GM12891 (cell line): Measurements from ENCODE around the gene SLC15A3.

Source experiments
- DNase-seq: peaks from one replicate; pipeline ENCODE4 v3.0.0; 2011; ENCODE audit warnings: low spot score; ENCODE audit not compliant: insufficient read length
- FAIRE-seq: peaks from 2 replicates; lab custom pipeline; 2011; peaks lifted over from hg19 to GRCh38; lab: Jason Lieb, UNC
- PAX5 ChIP-seq: IDR thresholded peaks from 2 replicates; pipeline ENCODE4 v1.6.1; 2011; ENCODE audit warnings: low read length, moderate library complexity, mild to moderate bottlenecking; ENCODE audit not compliant: insufficient read depth, severe bottlenecking
- POLR2A ChIP-seq: IDR thresholded peaks from 2 replicates; pipeline ENCODE4 v1.6.1; 2011; ENCODE audit warnings: low read depth, low read length, control low read depth
- POLR2AphosphoS5 ChIP-seq: IDR thresholded peaks from 2 replicates; pipeline ENCODE4 v1.6.1; 2011; ENCODE audit warnings: low read depth, low read length, control low read depth
- POU2F2 ChIP-seq: IDR thresholded peaks from 2 replicates; pipeline ENCODE4 v1.6.1; 2011; ENCODE audit warnings: low read depth, mild to moderate bottlenecking, control low read depth, low read length, moderate library complexity
- SPI1 ChIP-seq: IDR thresholded peaks from 2 replicates; pipeline ENCODE4 v1.6.1; 2011; ENCODE audit warnings: low read depth, low read length, control low read depth
- TAF1 ChIP-seq: IDR thresholded peaks from 2 replicates; pipeline ENCODE4 v1.6.1; 2011; ENCODE audit warnings: low read depth, low read length, control low read depth

SLC15A3 gene

DNA sequence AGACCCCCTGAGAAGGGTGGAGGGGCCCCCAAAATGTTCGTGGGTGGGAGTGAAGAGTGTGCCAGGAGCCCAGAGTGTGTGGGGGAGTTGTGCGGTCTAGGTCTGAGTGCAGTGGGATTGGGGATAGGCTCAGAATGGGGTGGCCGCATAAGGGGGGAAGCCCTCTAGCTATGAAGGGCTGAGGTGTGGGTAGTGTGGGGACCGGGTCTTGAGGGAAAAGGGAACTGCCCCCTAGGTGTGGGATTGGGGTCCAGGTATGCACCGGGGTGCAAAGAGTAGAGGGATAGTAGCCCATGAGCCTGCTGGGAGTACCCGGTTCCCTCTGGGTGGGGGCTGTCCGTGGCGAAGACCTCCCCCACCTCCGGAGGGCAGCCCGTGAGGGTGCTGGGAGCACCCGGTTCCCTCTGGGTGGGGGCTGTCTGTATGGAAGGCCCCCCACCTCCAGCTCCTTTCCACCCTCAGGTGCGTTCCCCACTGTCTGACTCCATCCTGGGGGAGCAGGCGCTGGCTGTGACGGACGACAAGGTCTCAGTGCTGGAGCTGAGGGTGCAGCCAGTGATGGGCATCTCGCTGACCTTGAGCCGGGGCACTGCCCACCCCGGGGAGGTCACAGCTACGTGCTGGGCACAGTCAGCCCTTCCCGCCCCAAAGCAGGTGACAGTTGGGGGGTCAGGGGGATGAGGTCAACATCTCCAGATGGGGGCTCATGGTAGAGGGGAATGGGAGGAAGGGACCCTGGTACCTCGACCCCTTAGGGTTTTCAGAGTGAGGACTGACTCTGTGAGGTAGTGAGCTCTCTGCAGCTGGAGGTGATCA is 17.0 kb downstream of the SLC15A3 start:
- TF ChIP-seq POLR2AphosphoS5 (no peak; the same call in none of the 2 replicates), PAX5 (no peak), SPI1 (0 out of 2 replicates have a peak, but pooled peaks have one; percentile 24), POU2F2 (peak; percentile 48; the same call in 1 of the 2 replicates), POLR2A (no peak; the same call in 1 of the 2 replicates), TAF1 (no peak)
- no peak for FAIRE-seq
- DNase-seq = no peak

DNA sequence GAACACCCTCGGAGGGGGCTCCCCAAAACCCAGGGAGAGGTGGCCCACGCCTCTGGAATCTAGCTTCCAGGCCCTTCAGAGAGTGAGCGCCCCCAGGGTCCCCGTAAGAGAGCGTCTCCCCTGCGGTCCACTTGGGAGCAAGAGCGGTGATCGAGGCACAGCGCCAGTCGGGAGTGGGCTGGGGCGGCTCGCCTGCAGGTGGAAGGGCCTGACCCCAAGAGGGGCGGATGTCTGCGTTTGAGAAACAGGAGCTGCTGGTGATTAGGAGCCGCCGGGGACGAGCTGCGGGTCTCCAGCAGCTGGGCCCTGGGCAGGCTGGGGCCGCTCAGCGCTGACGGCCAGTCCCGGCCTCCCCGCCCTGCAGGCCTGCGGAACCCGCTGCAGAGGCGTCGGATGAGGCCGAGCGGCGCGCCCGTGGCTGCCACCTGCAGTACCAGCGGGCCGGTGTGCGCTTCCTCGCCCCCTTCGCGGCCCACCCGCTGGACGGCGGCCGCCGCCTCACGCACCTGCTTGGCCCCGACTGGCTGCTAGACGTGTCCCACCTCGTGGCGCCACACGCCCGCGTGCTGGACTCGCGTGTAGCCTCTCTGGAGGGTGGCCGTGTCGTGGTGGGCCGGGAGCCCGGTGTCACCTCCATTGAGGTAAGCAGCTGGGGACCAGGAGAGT is 17.7 kb downstream of the SLC15A3 start:
- no peak for DNase-seq

DNA sequence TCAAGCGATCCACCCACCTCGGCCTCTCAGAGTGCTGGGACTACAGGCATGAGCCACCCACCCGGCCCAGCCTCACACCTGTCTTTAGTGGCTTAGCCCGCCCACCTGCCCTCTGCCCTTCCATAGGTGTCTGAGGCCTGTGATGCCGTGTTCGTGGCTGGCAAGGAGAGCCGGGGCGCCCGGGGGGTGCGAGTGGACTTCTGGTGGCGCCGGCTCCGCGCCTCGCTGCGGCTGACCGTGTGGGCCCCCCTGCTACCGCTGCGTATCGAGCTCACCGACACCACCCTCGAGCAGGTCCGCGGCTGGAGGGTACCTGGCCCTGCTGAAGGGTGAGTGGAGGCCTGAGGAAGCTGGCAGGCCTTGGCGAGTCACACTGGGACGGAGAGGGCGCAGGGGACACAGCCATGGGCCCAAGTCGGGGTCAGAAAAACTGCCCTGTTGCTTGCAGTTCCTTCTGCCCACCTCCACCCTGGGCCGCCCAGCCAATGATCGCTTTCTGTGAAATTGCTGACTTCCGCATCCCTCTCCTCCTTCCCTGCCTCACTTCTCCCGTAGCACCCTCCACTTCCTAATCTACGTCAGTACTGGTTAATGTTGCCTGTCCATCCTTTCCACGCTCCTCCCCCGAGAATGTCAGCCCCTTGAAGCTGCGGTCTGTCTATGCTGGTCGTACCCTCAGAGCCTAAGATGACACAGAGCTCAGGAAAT is 18.4 kb downstream of the SLC15A3 start:
- TF ChIP-seq POLR2A = peak; percentile 23; the same call in 1 of the 2 replicates
- TF ChIP-seq POLR2AphosphoS5 = peak; percentile 39; the same call in 1 of the 2 replicates
- no peak for TF ChIP-seq PAX5
- no peak for FAIRE-seq
- DNase-seq = no peak

More for the DNA sequence above, 17.7 kb downstream of the SLC15A3 start:
- TF ChIP-seq SPI1 (no peak), POLR2A (0 out of 2 replicates have a peak, but pooled peaks have one; percentile 1), POU2F2 (no peak)
- FAIRE-seq = no peak

GRCh38 chr11:60932605-60933356 is 19.2 kb downstream of the SLC15A3 start:
- no peak for DNase-seq
- FAIRE-seq = peak; percentile 63
- TF ChIP-seq POU2F2 = peak; percentile 91
- no peak for TF ChIP-seq PAX5

GRCh38 chr11:60931917-60932316 is 20.1 kb downstream of the SLC15A3 start:
- peak; percentile 66 for FAIRE-seq
- DNase-seq = no peak
- TF ChIP-seq POLR2A = no peak
- TF ChIP-seq PAX5 = no peak
- no peak for TF ChIP-seq TAF1
- peak; percentile 58; the same call in 1 of the 2 replicates for TF ChIP-seq POLR2AphosphoS5
- no peak; the same call in 1 of the 2 replicates for TF ChIP-seq POU2F2

GRCh38 chr11:60930394-60930793 is 21.6 kb downstream of the SLC15A3 start:
- peak; percentile 45; the same call in 1 of the 2 replicates for TF ChIP-seq POLR2AphosphoS5
- no peak for TF ChIP-seq PAX5
- no peak for DNase-seq
- FAIRE-seq = no peak

- DNase-seq (no peak), FAIRE-seq (no peak)
- no peak for TF ChIP-seq PAX5
- TF ChIP-seq POLR2A = no peak
- TF ChIP-seq POU2F2 = no peak
- no peak for TF ChIP-seq POLR2AphosphoS5
- no peak for TF ChIP-seq TAF1
- TF ChIP-seq SPI1 = no peak
Observed at GRCh38 chr11:60929764-60930163, 22.2 kb downstream of the SLC15A3 start.

GRCh38 chr11:60928563-60929001 is 23.4 kb downstream of the SLC15A3 start:
- no peak for FAIRE-seq
- no peak for TF ChIP-seq POU2F2
- DNase-seq = no peak

- DNase-seq (no peak), FAIRE-seq (no peak)
- TF ChIP-seq TAF1 (no peak), POU2F2 (no peak), POLR2AphosphoS5 (no peak), POLR2A (no peak), SPI1 (no peak), PAX5 (no peak)
Observed at GRCh38 chr11:60927600-60927999, 24.4 kb downstream of the SLC15A3 start.

DNA sequence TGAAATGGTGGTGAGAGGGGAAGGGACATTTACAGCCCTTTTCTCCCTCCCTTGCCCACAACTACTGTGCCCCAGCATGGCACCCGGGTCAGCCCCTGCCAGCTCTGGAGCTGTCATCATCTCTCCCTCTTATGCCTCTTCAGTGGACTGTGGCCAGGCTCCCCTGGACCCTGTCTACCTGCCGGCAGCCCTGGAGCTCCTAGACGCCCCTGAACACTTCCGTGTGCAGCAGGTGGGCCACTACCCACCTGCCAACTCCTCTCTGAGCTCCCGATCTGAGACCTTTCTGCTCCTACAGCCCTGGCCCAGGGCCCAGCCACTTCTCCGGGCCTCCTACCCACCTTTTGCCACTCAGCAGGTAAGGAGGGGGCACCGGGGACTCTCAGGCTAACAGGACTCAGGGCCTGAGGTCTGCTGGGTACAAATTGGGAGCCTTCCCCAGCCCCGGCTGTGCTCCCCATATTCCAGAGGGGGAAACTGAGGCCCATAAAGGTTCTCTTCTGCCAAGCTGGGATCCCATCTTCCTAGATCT is 24.8 kb downstream of the SLC15A3 start:
- no peak for DNase-seq
- FAIRE-seq = no peak
- TF ChIP-seq POU2F2 (no peak), POLR2A (no peak), PAX5 (no peak), SPI1 (no peak), POLR2AphosphoS5 (no peak), TAF1 (no peak)
